Tibial nerve (tissue), 4 donors: ENCODE measurements around the gene ASMTL.

Experiments
- CTCF ChIP-seq, 5 experiments: fragments of 200-600 bp in 3 of 5; fragments of 450-650 bp in 2 of 5; sonication (generic) in 3 of 5; IDR thresholded peaks; one replicate each; pipeline ENCODE4 v1.5.1; 2016 to 2019; ENCODE audit warnings: antibody characterized with exemption in 5 of 5, mild to moderate bottlenecking in 3 of 5, moderate library complexity in 2 of 5
- EP300 ChIP-seq, 2 donors: sonication (generic); formaldehyde crosslinking; IDR thresholded peaks; one replicate each; pipeline ENCODE4 v1.6.1; 2017; ENCODE audit warnings: antibody characterized with exemption in 2 of 2, mild to moderate bottlenecking in 1 of 2
- POLR2A ChIP-seq, 2 donors: fragments of 450-650 bp; IDR thresholded peaks; one replicate each; pipeline ENCODE4 v1.6.1; 2017; ENCODE audit warnings: antibody characterized with exemption in 2 of 2, mild to moderate bottlenecking in 2 of 2, moderate library complexity in 2 of 2

GRCh38 chrX:1464041-1464970 is 11.6 kb upstream of the ASMTL start:
- no peak for TF ChIP-seq CTCF (IDR thresholded peaks at IDR 0.05)
- TF ChIP-seq POLR2A (IDR thresholded peaks at IDR 0.05), result no peak
- TF ChIP-seq EP300 (IDR thresholded peaks at IDR 0.05), result no peak
